Right cardiac atrium (tissue), 5 donors: Measurements from ENCODE around the gene BLTP3B. TPM values are rescaled to one million over a fixed set of nuclear protein-coding genes. Genes with fewer than 3 reads are reported as not detected.
"Not testable (repeated sequence)": the region's sequence is repeated elsewhere in the genome, so short reads cannot be mapped to it uniquely, and the experiment has no call there.

Source experiments
- ATAC-seq, 2 donors: fragments of 200-7000 bp; cut with Tn5 transposase; one replicate each; pipeline versions ENCODE4 v1.8.0 to v1.9.1; 2020; ENCODE audit warnings: moderate library complexity in 2 of 2, mild to moderate bottlenecking in 1 of 2
- DNase-seq, 3 donors: peaks; one replicate each; pipeline ENCODE4 v3.0.0-alpha.2; 2020
- H3K27ac ChIP-seq: one replicate; pipeline ENCODE4 v1.5.1; 2013; ENCODE audit warnings: mild to moderate bottlenecking, low read length, control low read depth, moderate library complexity
- H3K27me3 ChIP-seq: one replicate; pipeline ENCODE4 v1.6.1; 2013; ENCODE audit not compliant: control insufficient read depth, insufficient read depth
- H3K4me1 ChIP-seq: one replicate; pipeline ENCODE4 v1.6.1; 2013; ENCODE audit warnings: low read length; ENCODE audit not compliant: control insufficient read depth, insufficient read depth
- H3K4me3 ChIP-seq: one replicate; pipeline ENCODE4 v1.5.1; 2013; ENCODE audit warnings: low read length, control low read depth
- H3K9me3 ChIP-seq: one replicate; pipeline ENCODE4 v1.6.1; 2013; ENCODE audit warnings: low read length; ENCODE audit not compliant: control insufficient read depth
- whole genome bisulfite sequencing: extraction: QIAGEN DNeasy Blood & Tissue Kit; methylation state at CpG from one replicate; pipeline ENCODE4 v1.1.7; 2013; 5-methylcytosine and 5-hydroxymethylcytosine counted together
- intact Hi-C, 4 donors: fragments of 100-400 bp; cut with DNase I; formaldehyde crosslinking; loops; one replicate each; pipeline versions ENCODE4 v1.11.0 to v1.14.0; 2022 to 2023
- polyA plus RNA-seq: library from polyadenylated mRNA; stranded (reverse); fragments of 200-250 nt; gene quantifications from one replicate; pipeline ENCODE4 v1.2.3, GENCODE V29; 2013
- total RNA-seq, 4 donors: library from RNA; stranded (reverse); fragmentation: NEBNext Ultra II Directional; extraction: Animal tissue kit (Norgen Biotek cat#: 25700); gene quantifications; one replicate each; pipeline ENCODE4 v1.2.1, GENCODE V29; 2021
- donor health status: healthy with polysubstance abuse.
- donor health status: DM: no; HTN: yes; CAD: no.
- donor health status: DM: no; HTN: no; CAD: no.
- donor health status: DM: no; HTN: yes; CAD: no; lungs with severe emphysema.
- donor health status: DM: yes; HTN: yes; CAD: no.

The BLTP3B gene
- total and polyA plus RNA-seq, 5 donors = 6.5 to 20.1 (median 15.2) TPM

DNA sequence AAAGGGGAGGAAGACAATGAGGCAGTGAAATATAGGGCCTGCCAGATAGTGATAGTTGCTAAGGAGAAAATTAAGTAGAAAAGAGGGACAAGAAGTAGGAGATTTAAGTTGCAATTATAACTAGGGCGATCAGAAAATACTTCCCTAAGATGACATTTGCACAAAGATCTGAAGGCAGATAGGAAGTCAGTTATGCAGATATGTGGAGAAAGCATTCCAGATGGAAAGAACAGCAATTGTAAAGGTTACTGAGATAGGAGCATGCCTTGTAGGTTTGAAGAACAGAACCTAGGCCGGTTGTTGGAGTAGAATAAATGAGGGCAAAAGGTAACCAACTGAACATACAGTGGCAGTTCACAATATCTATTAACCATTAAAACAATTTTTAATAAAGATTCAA lies 36.6 kb upstream of the BLTP3B start:
- DNase-seq (no peak), ATAC-seq (no peak)
- WGBS = 87% methylated on average over 2 of the region's 2 CpGs
- Histone ChIP-seq H3K27me3 (no peaks in the 10 kb centered on the region), H3K4me3 (no peak overlapping the region), H3K4me1 (no peaks in the 10 kb centered on the region), H3K27ac (no peak overlapping the region), H3K9me3 (no peaks in the 10 kb centered on the region)
- intact Hi-C loops = no loop called here

DNA sequence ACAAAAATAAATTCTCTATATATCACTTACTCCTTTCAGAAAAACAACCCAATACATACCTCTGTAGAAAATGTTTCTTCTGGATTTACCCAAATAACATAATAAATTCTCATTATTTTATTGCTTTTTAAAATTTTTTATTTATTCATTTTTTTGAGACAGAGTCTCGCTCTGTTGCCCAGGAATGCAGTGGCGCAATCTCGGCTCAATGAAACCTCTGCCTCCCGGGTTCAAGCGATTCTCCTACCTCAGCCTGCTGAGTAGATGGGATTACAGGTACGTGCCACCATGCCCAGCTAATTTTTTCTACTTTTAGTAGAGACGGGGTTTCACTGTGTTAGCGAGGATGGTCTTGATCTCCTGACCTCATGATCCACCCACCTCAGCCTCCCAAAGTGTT lies 33.8 kb upstream of the BLTP3B start:
- H3K27ac ChIP-seq, H3K4me3 ChIP-seq, DNase-seq, H3K9me3 ChIP-seq, ATAC-seq, H3K27me3 ChIP-seq, intact Hi-C loops, H3K4me1 ChIP-seq: not testable (repeated sequence)
- WGBS = 92% methylated on average over 8 of the region's 8 CpGs

DNA sequence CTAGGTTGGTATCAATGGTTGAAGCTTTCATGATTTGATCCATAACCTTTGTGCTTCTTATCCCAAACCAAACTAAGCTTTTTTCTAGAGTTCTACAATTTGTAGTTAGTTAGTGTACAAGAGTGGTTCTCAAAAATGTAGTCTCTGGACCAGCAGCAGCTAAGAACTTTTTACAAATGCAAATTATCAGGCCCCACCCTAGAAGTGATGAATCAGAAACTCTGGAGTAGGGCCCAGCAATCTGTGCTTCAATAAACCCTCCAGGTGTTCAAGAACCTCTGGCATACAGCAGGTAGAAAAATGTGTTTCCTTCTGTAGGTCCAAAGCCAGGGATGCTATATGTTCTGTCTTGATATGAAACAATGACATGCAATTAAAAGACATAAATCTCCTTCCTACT lies 31.8 kb upstream of the BLTP3B start:
- no peak overlapping the region for H3K27ac ChIP-seq
- DNase-seq (no peak), ATAC-seq (no peak)
- H3K27me3 ChIP-seq = no peaks in the 10 kb centered on the region
- intact Hi-C loops = no loop called here
- H3K4me1 ChIP-seq = no peaks in the 10 kb centered on the region
- H3K4me3 ChIP-seq = no peak overlapping the region
- no peaks in the 10 kb centered on the region for H3K9me3 ChIP-seq

- H3K4me3 ChIP-seq = no peak overlapping the region
- H3K9me3 ChIP-seq = no peaks in the 10 kb centered on the region
- H3K4me1 ChIP-seq = no peaks in the 10 kb centered on the region
- intact Hi-C loops = no loop called here
- H3K27me3 ChIP-seq = no peaks in the 10 kb centered on the region
- H3K27ac ChIP-seq = no peak overlapping the region
- WGBS = 96% methylated on average over 6 of the region's 6 CpGs
- ATAC-seq = no peak
- DNase-seq = no peak
Observed at GRCh38 chr12:100173111-100173510, 30.4 kb upstream of the BLTP3B start.

- Histone ChIP-seq H3K27me3 (no peaks in the 10 kb centered on the region), H3K27ac (no peak overlapping the region), H3K9me3 (no peaks in the 10 kb centered on the region), H3K4me1 (no peaks in the 10 kb centered on the region), H3K4me3 (no peak overlapping the region)
- intact Hi-C loops = no loop called here
- ATAC-seq (no peak), DNase-seq (no peak)
Observed at GRCh38 chr12:100171248-100171647, 28.6 kb upstream of the BLTP3B start.

DNA sequence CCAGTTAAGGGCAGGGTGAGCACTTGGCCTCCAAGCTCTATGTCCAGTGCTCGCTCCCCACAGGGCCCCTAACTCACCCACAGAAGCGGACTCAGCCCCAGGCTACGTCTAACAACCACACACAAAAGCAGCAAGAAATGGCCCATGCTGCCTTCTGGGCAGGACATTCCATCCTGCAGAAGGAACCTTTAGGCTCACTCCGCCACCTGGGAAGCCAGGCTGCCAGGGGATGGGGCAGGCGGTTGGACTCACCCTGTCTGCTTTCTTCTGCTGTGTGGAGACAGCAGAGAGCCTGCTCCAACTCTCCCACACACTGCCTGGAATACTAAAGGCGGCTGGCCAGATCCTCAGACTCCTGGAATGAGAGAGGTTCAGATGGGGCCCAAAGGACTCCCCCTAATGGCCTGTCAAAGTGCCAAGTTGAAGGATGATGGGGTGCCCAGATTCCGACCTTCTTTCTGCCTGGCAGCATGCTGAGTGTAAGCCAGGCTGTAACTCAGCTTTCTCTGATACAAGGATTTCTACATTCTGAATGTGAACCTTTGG lies 27.7 kb upstream of the BLTP3B start:
- ATAC-seq (no peak), DNase-seq (no peak)
- Histone ChIP-seq H3K4me1 (no peaks in the 10 kb centered on the region), H3K4me3 (no peak overlapping the region), H3K27me3 (no peaks in the 10 kb centered on the region), H3K27ac (no peak overlapping the region), H3K9me3 (no peaks in the 10 kb centered on the region)
- WGBS = 74% methylated on average over 7 of the region's 7 CpGs
- intact Hi-C loops = no loop called here

- intact Hi-C loops = no loop called here
- Histone ChIP-seq H3K27ac (no peak overlapping the region), H3K4me3 (no peak overlapping the region), H3K4me1 (peaks cover under 1% of the 10 kb centered on the region), H3K27me3 (no peaks in the 10 kb centered on the region), H3K9me3 (no peaks in the 10 kb centered on the region)
- 95% methylated on average over 9 of the region's 9 CpGs for WGBS
- no peak for DNase-seq
- ATAC-seq = no peak
Observed at GRCh38 chr12:100169345-100169744, 26.7 kb upstream of the BLTP3B start.

DNA sequence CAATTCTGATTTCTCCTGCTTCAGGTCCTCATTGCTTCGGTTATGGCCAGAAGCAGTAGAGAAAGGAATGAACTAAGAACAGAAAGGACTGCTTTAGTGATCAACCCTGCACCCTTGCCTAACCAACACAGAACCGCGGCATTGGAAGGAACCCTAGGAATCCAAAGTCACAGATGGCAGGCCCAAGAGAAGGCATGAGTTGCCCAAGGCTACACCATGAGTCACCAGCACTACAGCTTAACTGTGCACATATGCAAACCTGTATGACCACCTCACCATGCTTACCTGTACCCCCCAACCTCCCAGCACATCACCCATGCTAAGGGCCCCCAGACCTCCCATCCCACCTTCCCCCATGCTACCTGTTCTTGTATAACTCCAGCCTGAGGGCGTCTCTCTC lies 25.9 kb upstream of the BLTP3B start:
- DNase-seq (no peak), ATAC-seq (no peak)
- intact Hi-C loops = no loop called here
- no peak overlapping the region for H3K4me3 ChIP-seq
- no peaks in the 10 kb centered on the region for H3K27me3 ChIP-seq
- peaks cover 3% of the 10 kb centered on the region for H3K4me1 ChIP-seq
- no peaks in the 10 kb centered on the region for H3K9me3 ChIP-seq
- H3K27ac ChIP-seq = no peak overlapping the region
- WGBS = 90% methylated on average over 4 of the region's 4 CpGs

GRCh38 chr12:100166232-100166631 lies 23.6 kb upstream of the BLTP3B start:
- 95% methylated on average over 10 of the region's 10 CpGs for WGBS

DNA sequence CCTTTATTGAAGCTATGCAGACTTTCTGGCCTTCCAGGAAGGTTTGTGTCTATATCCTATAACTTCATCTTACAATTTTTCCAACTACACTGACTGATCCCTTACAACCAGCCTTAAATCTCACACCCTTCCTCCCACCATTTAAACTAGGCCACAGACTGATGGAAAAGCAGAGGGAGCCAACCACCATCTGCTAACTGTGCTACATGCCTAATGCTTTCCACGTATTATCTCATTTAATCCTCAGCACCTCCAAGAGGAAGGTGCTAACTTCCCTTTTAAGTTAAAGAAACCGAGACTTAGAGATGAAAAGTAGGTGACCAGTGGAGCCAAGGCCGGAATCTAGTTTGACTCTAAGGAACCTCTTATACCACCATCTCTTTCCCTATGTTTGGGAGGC lies 22.7 kb upstream of the BLTP3B start:
- WGBS = 93% methylated on average over 3 of the region's 3 CpGs
- intact Hi-C loops = no loop called here

More at GRCh38 chr12:100166232-100166631, 23.6 kb upstream of the BLTP3B start:
- Histone ChIP-seq H3K27ac (no peak overlapping the region), H3K27me3 (no peaks in the 10 kb centered on the region), H3K4me3 (no peak overlapping the region), H3K4me1 (peaks cover 3% of the 10 kb centered on the region), H3K9me3 (no peaks in the 10 kb centered on the region)
- DNase-seq = no peak
- intact Hi-C loops = no loop called here
- ATAC-seq = no peak

GRCh38 chr12:100164153-100164704 lies 21.6 kb upstream of the BLTP3B start:
- no peak for ATAC-seq
- H3K4me3 ChIP-seq = no peak overlapping the region
- no peak overlapping the region for H3K27ac ChIP-seq
- WGBS = 49% methylated on average over 7 of the region's 7 CpGs
- no peaks in the 10 kb centered on the region for H3K27me3 ChIP-seq
- H3K4me1 ChIP-seq = peaks cover 3% of the 10 kb centered on the region
- H3K9me3 ChIP-seq = no peaks in the 10 kb centered on the region
- no peak for DNase-seq
- intact Hi-C loops = loop anchor here in 1 of 4 donors (5.0 kb wide), 1 partner anchor 38 kb away; the partner anchor contains the start of gene ACTR6

More for the DNA sequence above, 22.7 kb upstream of the BLTP3B start:
- H3K4me1 ChIP-seq = peaks cover 3% of the 10 kb centered on the region
- H3K4me3 ChIP-seq = no peak overlapping the region
- H3K9me3 ChIP-seq = no peaks in the 10 kb centered on the region
- ATAC-seq = no peak
- no peak overlapping the region for H3K27ac ChIP-seq
- DNase-seq = no peak
- H3K27me3 ChIP-seq = no peaks in the 10 kb centered on the region
